ENCODE data around the gene VASN. TPM values are rescaled to one million over a fixed set of nuclear protein-coding genes. Genes with fewer than 3 reads are reported as not detected.

Gene VASN
- total and polyA plus RNA-seq, 9 of the 15 experiments (the other 6 are each of a cell fraction or from before 2014, with no cell fraction given), result 0.01 to 2.5 (median 0.41) TPM; not detected in 1

- TF ChIP-seq E2F6 (IDR thresholded peaks at IDR 0.05; ENCODE audit: borderline replicate concordance in 1 of 2, extremely low read depth in 1 of 2, insufficient read depth in 1 of 2, insufficient read length in 1 of 2, low read depth in 1 of 2, low read length in 1 of 2, poor library complexity in 1 of 2, severe bottlenecking in 1 of 2) (peak; percentile 14 to 41), FOXK1 (CRISPR knock-in tag; IDR thresholded peaks at IDR 0.05; ENCODE audit: borderline replicate concordance) (0 out of 2 replicates have a peak, but pooled peaks have one; percentile 28), CC2D1A (IDR thresholded peaks at IDR 0.05) (no peak), ZC3H11A (IDR thresholded peaks at IDR 0.05; ENCODE audit: low read depth, low read length) (no peak), XRCC3 (IDR thresholded peaks at IDR 0.05) (no peak), NR2C1 (IDR thresholded peaks at IDR 0.05) (no peak), NR2C1 (tag; IDR thresholded peaks at IDR 0.05) (peak; percentile 60; the same call in 1 of the 2 replicates), THRB (CRISPR knock-in tag; conservative IDR thresholded peaks at IDR 0.05) (no peak), ADNP (tag; IDR thresholded peaks at IDR 0.05) (no peak), SRSF1 (IDR thresholded peaks at IDR 0.05; ENCODE audit: low read depth, low read length) (no peak), KDM4B (IDR thresholded peaks at IDR 0.05; ENCODE audit: borderline replicate concordance in 2 of 2, low read depth in 1 of 2) (no peak), ZFP36 (IDR thresholded peaks at IDR 0.05; ENCODE audit: low read depth, low read length, partially characterized antibody) (no peak), RCOR1 (IDR thresholded peaks at IDR 0.05; ENCODE audit: borderline replicate concordance in 1 of 2, low read depth in 2 of 2, low read length in 2 of 2) (0 out of 4 replicates have a peak, but pooled peaks of 1 of the 2 experiments have one; percentile 32), GATA2 (CRISPR knock-in tag; IDR thresholded peaks at IDR 0.05) (peak; percentile 40; the same call in 1 of the 2 replicates), RBFOX2 (IDR thresholded peaks at IDR 0.05; ENCODE audit: low read depth, low read length) (peak; percentile 54), MBD2 (IDR thresholded peaks at IDR 0.05; ENCODE audit: borderline replicate concordance, low read depth) (no peak), OTX1 (CRISPR knock-in tag; IDR thresholded peaks at IDR 0.05) (no peak)
- TF ChIP-seq, protein P1, sequence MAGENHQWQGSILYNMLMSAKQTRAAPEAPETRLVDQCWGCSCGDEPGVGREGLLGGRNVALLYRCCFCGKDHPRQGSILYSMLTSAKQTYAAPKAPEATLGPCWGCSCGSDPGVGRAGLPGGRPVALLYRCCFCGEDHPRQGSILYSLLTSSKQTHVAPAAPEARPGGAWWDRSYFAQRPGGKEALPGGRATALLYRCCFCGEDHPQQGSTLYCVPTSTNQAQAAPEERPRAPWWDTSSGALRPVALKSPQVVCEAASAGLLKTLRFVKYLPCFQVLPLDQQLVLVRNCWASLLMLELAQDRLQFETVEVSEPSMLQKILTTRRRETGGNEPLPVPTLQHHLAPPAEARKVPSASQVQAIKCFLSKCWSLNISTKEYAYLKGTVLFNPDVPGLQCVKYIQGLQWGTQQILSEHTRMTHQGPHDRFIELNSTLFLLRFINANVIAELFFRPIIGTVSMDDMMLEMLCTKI (IDR thresholded peaks at IDR 0.05; ENCODE audit: partially characterized antibody), result no peak
Observed at GRCh38 chr16:4347765-4348509, 23.7 kb upstream of the VASN start (continued).

Data from K562 (cell line).